ENCODE results near the gene GRN.

Gene GRN

GRCh38 chr17:44344939-44345453 lies at the start of gene GRN:
Gene GRN (plus strand): TSS chr17:44345302. CDS start chr17:44349165, 3,863 bp downstream.
- peak; percentile 89 for DNase-seq (ENCODE audit: low spot score)

GRCh38 chr17:44297975-44298374 lies 47.1 kb upstream of the GRN start:
- no peak for DNase-seq (ENCODE audit: low spot score)

GRCh38 chr17:44304651-44305050 lies 40.5 kb upstream of the GRN start:
- no peak for DNase-seq (ENCODE audit: low spot score)

GRCh38 chr17:44307387-44308186 lies 37.5 kb upstream of the GRN start:
- DNase-seq (ENCODE audit: low spot score) = no peak

- peak; percentile 81 for DNase-seq (ENCODE audit: low spot score)
Observed at GRCh38 chr17:44308320-44308818, 36.7 kb upstream of the GRN start, which contains the start of gene RUNDC3A. Gene RUNDC3A (plus strand): TSS chr17:44308601. CDS start chr17:44308833, 232 bp downstream.

GRCh38 chr17:44308865-44309264 lies 36.2 kb upstream of the GRN start:
- no peak for DNase-seq (ENCODE audit: low spot score)

- no peak for DNase-seq (ENCODE audit: low spot score)
Observed at GRCh38 chr17:44309472-44309871, 35.6 kb upstream of the GRN start.

- no peak for DNase-seq (ENCODE audit: low spot score)
Observed at GRCh38 chr17:44310188-44310587, 34.9 kb upstream of the GRN start.

- no peak for DNase-seq (ENCODE audit: low spot score)
Observed at GRCh38 chr17:44310609-44311376, 34.3 kb upstream of the GRN start.

- DNase-seq (ENCODE audit: low spot score) = no peak
Observed at GRCh38 chr17:44311562-44312181, 33.4 kb upstream of the GRN start.

GRCh38 chr17:44312396-44313104 lies 32.6 kb upstream of the GRN start:
- DNase-seq (ENCODE audit: low spot score) = no peak

- no peak for DNase-seq (ENCODE audit: low spot score)
Observed at GRCh38 chr17:44314031-44314430, 31.1 kb upstream of the GRN start.

GRCh38 chr17:44314524-44314868 lies 30.6 kb upstream of the GRN start:
- DNase-seq (ENCODE audit: low spot score) = no peak

- peak; percentile 11 for DNase-seq (ENCODE audit: low spot score)
Observed at GRCh38 chr17:44314869-44315661, 30.0 kb upstream of the GRN start.

- no peak for DNase-seq (ENCODE audit: low spot score)
Observed at GRCh38 chr17:44315760-44316731, 29.1 kb upstream of the GRN start.

- DNase-seq (ENCODE audit: low spot score) = no peak
Observed at GRCh38 chr17:44317545-44317944, 27.6 kb upstream of the GRN start.

GRCh38 chr17:44318077-44318892 lies 26.8 kb upstream of the GRN start:
- DNase-seq (ENCODE audit: low spot score) = no peak

- no peak for DNase-seq (ENCODE audit: low spot score)
Observed at GRCh38 chr17:44320066-44320465, 25.0 kb upstream of the GRN start.

Data from CD4-positive, alpha-beta T cell treated with Interleukin-15 for 4 hours (primary cell).